GM23338 (cell line): ENCODE data around the gene GPR143. TPM values are rescaled to one million over a fixed set of nuclear protein-coding genes. Genes with fewer than 3 reads are reported as not detected.

ENCODE experiments used
- ATAC-seq: fragments of 200-7000 bp; cut with Tn5 transposase; 3 replicates; pipeline ENCODE4 v1.9.1; 2020
- DNase-seq: peaks from one replicate; pipeline ENCODE4 v3.0.0-alpha.2; 2015; ENCODE audit warnings: low spot score
- H2AFZ ChIP-seq: fragments of 200-600 bp; sonication (generic); 2 replicates; pipeline ENCODE4 v1.8.0; 2016; ENCODE audit warnings: antibody characterized with exemption, mild to moderate bottlenecking, moderate library complexity
- H3F3A ChIP-seq: fragments of 200-600 bp; sonication (generic); replicated peaks from 2 replicates; pipeline ENCODE4 v1.8.0; 2017; ENCODE audit warnings: antibody characterized with exemption, mixed run types, low read depth
- H3K27ac ChIP-seq: fragments of 200-600 bp; sonication (generic); 2 replicates; pipeline ENCODE4 v1.6.1; 2016; ENCODE audit warnings: low read depth
- H3K27me3 ChIP-seq: fragments of 200-600 bp; sonication (generic); 2 replicates; pipeline ENCODE4 v1.8.0; 2016; ENCODE audit warnings: mild to moderate bottlenecking, mixed run types, moderate library complexity; ENCODE audit not compliant: insufficient read depth
- H3K36me3 ChIP-seq: fragments of 200-600 bp; sonication (generic); 2 replicates; pipeline ENCODE4 v1.8.0; 2016; ENCODE audit warnings: mild to moderate bottlenecking; ENCODE audit not compliant: insufficient read depth
- H3K4me1 ChIP-seq: fragments of 200-600 bp; sonication (generic); 2 replicates; pipeline ENCODE4 v1.8.0; 2016; ENCODE audit warnings: mild to moderate bottlenecking, moderate library complexity; ENCODE audit not compliant: insufficient read depth
- H3K4me2 ChIP-seq: fragments of 200-600 bp; sonication (generic); 2 replicates; pipeline ENCODE4 v1.7.1; 2017; ENCODE audit warnings: mixed run types
- H3K4me3 ChIP-seq: fragments of 200-600 bp; sonication (generic); 2 replicates; pipeline ENCODE4 v1.6.1; 2016; ENCODE audit warnings: mixed run types
- H3K79me2 ChIP-seq: fragments of 200-600 bp; sonication (generic); replicated peaks from 2 replicates; pipeline ENCODE4 v1.8.0; 2017; ENCODE audit warnings: mild to moderate bottlenecking; ENCODE audit not compliant: insufficient read depth
- H3K9me2 ChIP-seq: fragments of 200-600 bp; sonication (generic); 2 replicates; pipeline ENCODE4 v1.8.0; 2017; ENCODE audit not compliant: insufficient read depth
- H4K20me1 ChIP-seq: fragments of 200-600 bp; sonication (generic); replicated peaks from 2 replicates; pipeline ENCODE4 v1.8.0; 2017; ENCODE audit warnings: mild to moderate bottlenecking; ENCODE audit not compliant: insufficient read depth
- H3K27ac Mint-ChIP-seq: 2 replicates; pipeline ENCODE4 v1.8.0; 2020; ENCODE audit warnings: inconsistent platforms, mild to moderate bottlenecking, moderate library complexity, mixed read lengths
- H3K27me3 Mint-ChIP-seq: 3 replicates; pipeline ENCODE4 v1.8.0; 2022; ENCODE audit warnings: low read depth, mild to moderate bottlenecking, moderate library complexity, mixed read lengths, inconsistent platforms; ENCODE audit not compliant: insufficient read depth, poor library complexity
- H3K36me3 Mint-ChIP-seq: 3 replicates; pipeline ENCODE4 v1.8.0; 2021; ENCODE audit warnings: low read depth, mild to moderate bottlenecking, inconsistent platforms, moderate library complexity, mixed read lengths
- H3K4me1 Mint-ChIP-seq: 3 replicates; pipeline ENCODE4 v1.8.0; 2020; ENCODE audit warnings: mild to moderate bottlenecking, inconsistent platforms, mixed read lengths
- H3K4me3 Mint-ChIP-seq: 3 replicates; pipeline ENCODE4 v1.8.0; 2021; ENCODE audit warnings: moderate library complexity, mild to moderate bottlenecking, inconsistent platforms, mixed read lengths
- H3K9me3 Mint-ChIP-seq: 3 replicates; pipeline ENCODE4 v1.8.0; 2020; ENCODE audit warnings: moderate library complexity, mild to moderate bottlenecking, inconsistent platforms, mixed read lengths
- CREB1 ChIP-seq: fragments of 250-450 bp; sonication (Bioruptor Pico); IDR thresholded peaks from 2 replicates; pipeline ENCODE4 v1.5.0; 2020; ENCODE audit warnings: low read depth, mild to moderate bottlenecking, moderate library complexity
- CTCF ChIP-seq, 2 experiments: fragments of 200-600 bp in 1 of 2; sonication (generic) in 1 of 2; conservative IDR thresholded peaks; 2 replicates each; pipeline versions ENCODE4 v1.5.1 to v1.6.1; 2016 to 2017; ENCODE audit warnings: antibody characterized with exemption in 2 of 2, low read depth in 2 of 2, mild to moderate bottlenecking in 2 of 2, moderate library complexity in 1 of 2
- ETS1 ChIP-seq: IDR thresholded peaks from 2 replicates; pipeline ENCODE4 v1.6.1; 2016; ENCODE audit warnings: antibody characterized with exemption
- EZH2 ChIP-seq: fragments of 200-600 bp; sonication (generic); IDR thresholded peaks from one replicate; pipeline ENCODE4 v1.8.0; 2017; ENCODE audit warnings: antibody characterized with exemption, mild to moderate bottlenecking, low read depth; ENCODE audit not compliant: unreplicated experiment
- EZH2phosphoT487 ChIP-seq: fragments of 200-600 bp; sonication (generic); IDR thresholded peaks from one replicate; pipeline ENCODE4 v1.8.1; 2018; ENCODE audit warnings: antibody characterized with exemption; ENCODE audit not compliant: unreplicated experiment
- JUNB ChIP-seq: IDR thresholded peaks from one replicate; pipeline ENCODE4 v1.6.1; 2016; ENCODE audit warnings: antibody characterized with exemption; ENCODE audit not compliant: unreplicated experiment
- NANOG ChIP-seq: IDR thresholded peaks from 2 replicates; pipeline ENCODE4 v1.6.1; 2016; ENCODE audit warnings: antibody characterized with exemption, borderline replicate concordance
- POLR2AphosphoS5 ChIP-seq: IDR thresholded peaks from 2 replicates; pipeline ENCODE4 v1.6.1; 2016; ENCODE audit warnings: antibody characterized with exemption, low read depth
- REST ChIP-seq: IDR thresholded peaks from one replicate; pipeline ENCODE4 v1.6.1; 2018; ENCODE audit warnings: antibody characterized with exemption; ENCODE audit not compliant: unreplicated experiment
- STAT1 ChIP-seq: IDR thresholded peaks from one replicate; pipeline ENCODE4 v1.6.1; 2016; ENCODE audit warnings: antibody characterized with exemption; ENCODE audit not compliant: unreplicated experiment
- ZNF114 ChIP-seq: fragments of 250-450 bp; sonication (Bioruptor Pico); IDR thresholded peaks from 2 replicates; pipeline ENCODE4 v1.5.0; 2020; ENCODE audit warnings: mild to moderate bottlenecking, moderate library complexity
- ZNF331 ChIP-seq: fragments of 250-450 bp; sonication (Bioruptor Pico); IDR thresholded peaks from 2 replicates; pipeline ENCODE4 v1.5.0; 2020; ENCODE audit warnings: low read depth, mild to moderate bottlenecking, moderate library complexity
- ZNF462 ChIP-seq: fragments of 250-450 bp; sonication (Bioruptor Pico); IDR thresholded peaks from 2 replicates; pipeline ENCODE4 v1.5.0; 2020; ENCODE audit warnings: mild to moderate bottlenecking, moderate library complexity
- polyA plus RNA-seq: library from polyadenylated mRNA; unstranded; fragments of >200 nt; fragmentation: Nextera tagmentation; extraction: Ambion mirVana; gene quantifications from 2 replicates; pipeline ENCODE4 v1.2.1, GENCODE V29; 2016
- total RNA-seq: library from RNA; depleted of rRNA; stranded (reverse); fragments of >200 nt; shearing (Covaris generic); gene quantifications from 2 replicates; pipeline ENCODE4 v1.2.3, GENCODE V29; 2014

GPR143 gene
- total and polyA plus RNA-seq, 2 experiments from 2014 or later = 7.4 to 13.0 TPM

- ATAC-seq (no peak), DNase-seq (peak; percentile 16)
- no peak overlapping the region for H3K4me2 ChIP-seq
- no peaks in the 10 kb centered on the region for H3K36me3 ChIP-seq
- H3K4me1 ChIP-seq = no peaks in the 10 kb centered on the region
- H4K20me1 ChIP-seq = no peaks in the 10 kb centered on the region
- Mint-ChIP-seq H3K4me1 (peaks cover 5% of the 10 kb centered on the region), H3K27ac (no peak overlapping the region), H3K27me3 (peaks cover 6% of the 10 kb centered on the region), H3K4me3 (no peak overlapping the region), H3K9me3 (no peaks in the 10 kb centered on the region), H3K36me3 (peaks cover 4% of the 10 kb centered on the region; the same call in 2 of the 3 replicates)
- H3K27me3 ChIP-seq = no peaks in the 10 kb centered on the region
- H3K79me2 ChIP-seq = no peaks in the 10 kb centered on the region
- H3F3A ChIP-seq = no peaks in the 10 kb centered on the region
- H3K4me3 ChIP-seq = no peak overlapping the region
- no peak overlapping the region for H2AFZ ChIP-seq
- H3K27ac ChIP-seq = no peak overlapping the region
- TF ChIP-seq EZH2phosphoT487 (no peak), CTCF (conservative IDR thresholded peaks at IDR 0.05; ENCODE audit: low read depth in 2 of 2) (no peak), ZNF331 (CRISPR knock-in tag) (no peak), JUNB (no peak), NANOG (no peak), ZNF114 (no peak), ZNF462 (no peak), ETS1 (no peak), CREB1 (CRISPR knock-in tag) (no peak), REST (no peak), POLR2AphosphoS5 (no peak), STAT1 (no peak), EZH2 (no peak)
- H3K9me2 ChIP-seq = no peaks in the 10 kb centered on the region
These were observed 4.7 kb upstream of the GPR143 start for GRCh38 chrX:9770319-9770718.
